ENCODE measurements around the gene FBXW8.

Gene FBXW8, protein sequence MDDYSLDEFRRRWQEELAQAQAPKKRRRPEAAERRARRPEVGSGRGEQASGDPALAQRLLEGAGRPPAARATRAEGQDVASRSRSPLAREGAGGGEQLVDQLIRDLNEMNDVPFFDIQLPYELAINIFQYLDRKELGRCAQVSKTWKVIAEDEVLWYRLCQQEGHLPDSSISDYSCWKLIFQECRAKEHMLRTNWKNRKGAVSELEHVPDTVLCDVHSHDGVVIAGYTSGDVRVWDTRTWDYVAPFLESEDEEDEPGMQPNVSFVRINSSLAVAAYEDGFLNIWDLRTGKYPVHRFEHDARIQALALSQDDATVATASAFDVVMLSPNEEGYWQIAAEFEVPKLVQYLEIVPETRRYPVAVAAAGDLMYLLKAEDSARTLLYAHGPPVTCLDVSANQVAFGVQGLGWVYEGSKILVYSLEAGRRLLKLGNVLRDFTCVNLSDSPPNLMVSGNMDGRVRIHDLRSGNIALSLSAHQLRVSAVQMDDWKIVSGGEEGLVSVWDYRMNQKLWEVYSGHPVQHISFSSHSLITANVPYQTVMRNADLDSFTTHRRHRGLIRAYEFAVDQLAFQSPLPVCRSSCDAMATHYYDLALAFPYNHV

DNA sequence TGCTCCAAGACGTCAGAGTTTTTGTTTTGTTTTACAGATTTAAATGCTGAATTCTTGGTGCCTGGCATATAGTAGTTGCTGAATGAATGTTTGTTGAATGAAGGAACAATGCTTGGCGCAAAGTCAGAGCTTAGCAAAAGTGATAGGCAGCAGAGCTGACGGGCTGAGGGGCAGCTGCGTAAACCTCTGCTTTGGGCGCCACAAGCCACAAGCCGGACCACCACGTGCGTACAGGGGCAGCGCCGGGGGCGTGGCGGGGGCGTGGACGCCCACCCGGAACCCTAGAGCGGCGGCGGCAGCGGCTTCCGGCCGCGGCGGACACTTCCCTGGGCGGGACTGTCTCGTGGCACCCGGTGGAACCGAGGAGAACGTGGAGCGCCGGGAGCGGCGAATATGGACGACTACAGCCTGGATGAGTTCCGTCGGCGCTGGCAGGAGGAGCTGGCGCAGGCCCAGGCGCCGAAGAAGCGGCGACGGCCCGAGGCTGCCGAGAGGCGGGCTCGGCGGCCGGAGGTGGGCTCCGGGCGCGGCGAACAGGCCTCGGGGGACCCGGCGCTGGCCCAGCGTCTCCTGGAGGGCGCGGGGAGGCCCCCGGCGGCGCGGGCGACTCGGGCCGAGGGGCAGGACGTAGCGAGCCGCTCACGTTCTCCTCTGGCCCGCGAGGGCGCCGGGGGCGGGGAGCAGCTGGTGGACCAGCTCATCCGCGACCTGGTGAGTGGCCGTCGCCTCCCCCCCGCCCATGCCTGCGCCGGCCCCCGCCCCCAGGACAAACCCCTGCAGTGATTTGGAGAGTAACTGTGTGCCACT, at the start of gene FBXW8:
TSS of gene FBXW8 (plus strand) at position 306 of the 807 bp plus-strand sequence. CDS start at position 394, 88 bp downstream.
- peak; percentile 69 for DNase-seq

- DNase-seq: peak; percentile 24
Measured at GRCh38 chr12:116861320-116861719, 49.4 kb upstream of the FBXW8 start.

- no peak for DNase-seq
Measured at GRCh38 chr12:116862167-116862566, 48.6 kb upstream of the FBXW8 start.

GRCh38 chr12:116863275-116863767, 47.4 kb upstream of the FBXW8 start:
- no peak for DNase-seq

DNA sequence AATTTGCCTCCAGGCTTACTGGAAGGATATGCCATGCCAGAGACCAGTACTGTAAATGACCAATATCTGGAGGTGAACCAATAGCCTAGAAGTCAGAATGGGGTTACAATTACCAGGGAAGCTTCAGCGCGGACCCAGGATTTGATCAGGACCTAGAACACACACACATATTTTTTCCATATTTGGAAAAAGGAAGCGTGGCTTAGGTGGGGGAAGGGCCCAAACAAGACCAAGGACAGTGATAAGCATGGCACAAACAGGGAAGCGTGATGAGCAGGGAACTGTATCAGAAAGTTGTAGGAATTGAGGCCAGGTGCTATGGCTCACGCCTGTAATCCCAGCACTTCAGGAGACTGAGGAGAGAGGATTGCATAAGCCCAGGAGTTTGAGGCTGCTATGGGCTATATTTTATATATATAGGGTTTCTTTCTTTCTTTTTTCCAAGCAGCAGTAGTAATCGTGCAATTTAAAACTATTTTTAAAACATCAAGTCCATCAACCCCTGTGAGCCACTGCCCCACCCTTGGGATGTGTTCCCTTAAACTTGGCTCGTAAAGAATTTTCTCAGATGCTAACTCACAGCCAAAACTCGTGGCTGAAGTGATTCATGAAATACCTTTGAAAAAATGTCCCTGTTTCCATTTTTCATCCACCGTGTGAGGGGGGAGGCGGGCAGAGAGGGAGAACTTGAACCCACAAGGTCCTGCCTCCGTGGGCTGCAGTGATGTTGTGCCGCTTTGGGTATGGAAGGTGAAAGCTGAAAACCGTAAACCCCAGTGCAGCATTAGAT, 46.2 kb upstream of the FBXW8 start:
- no peak for DNase-seq

DNA sequence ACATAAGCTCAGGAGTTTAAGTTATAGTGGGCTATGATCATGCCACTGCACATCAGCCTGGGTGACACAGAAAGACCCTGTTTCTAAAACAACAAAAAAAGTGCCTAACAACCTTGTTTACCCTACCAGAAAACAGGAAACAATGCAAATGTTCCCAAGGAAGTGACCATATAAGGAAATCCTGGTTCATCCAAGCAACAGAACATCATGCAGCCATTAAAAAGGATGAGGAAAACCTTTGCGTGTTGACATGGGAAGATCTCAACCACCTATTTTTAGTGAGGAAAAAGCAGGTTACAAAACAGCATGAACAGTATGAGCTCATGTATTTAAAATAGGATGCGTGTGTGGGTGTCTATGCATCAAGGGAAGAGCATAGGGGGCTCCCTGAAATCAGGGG, 43.2 kb upstream of the FBXW8 start:
- no peak for DNase-seq

DNA sequence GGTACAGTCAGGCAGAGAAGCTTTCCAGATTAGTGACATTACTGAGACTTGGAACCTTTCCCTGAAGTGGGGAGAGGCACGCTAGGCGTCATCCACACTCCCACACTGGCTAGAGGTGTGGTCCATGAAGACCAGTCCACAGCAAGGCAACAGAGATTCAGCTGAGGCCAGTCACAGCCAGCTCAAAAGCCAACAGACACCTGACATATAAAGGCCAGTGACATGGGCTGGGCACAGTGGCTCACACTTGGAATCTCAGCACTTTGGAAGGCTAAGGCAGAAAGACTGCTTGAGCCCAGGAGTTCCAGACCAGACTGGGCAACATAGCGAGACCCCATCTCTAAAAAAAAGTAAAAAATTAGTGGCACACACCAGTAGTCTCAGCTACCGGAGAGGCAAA, 40.4 kb upstream of the FBXW8 start:
- no peak for DNase-seq

GRCh38 chr12:116874324-116874995, 36.3 kb upstream of the FBXW8 start:
- no peak for DNase-seq

GRCh38 chr12:116876151-116876869, 34.4 kb upstream of the FBXW8 start:
- no peak for DNase-seq

GRCh38 chr12:116878567-116879508, 31.9 kb upstream of the FBXW8 start:
- no peak for DNase-seq

GRCh38 chr12:116879509-116880212, 31.1 kb upstream of the FBXW8 start:
- DNase-seq: peak; percentile 18

- DNase-seq: no peak
Measured at GRCh38 chr12:116880213-116880816, 30.4 kb upstream of the FBXW8 start.

GRCh38 chr12:116880817-116881324, 29.9 kb upstream of the FBXW8 start:
- peak; percentile 47 for DNase-seq

DNA sequence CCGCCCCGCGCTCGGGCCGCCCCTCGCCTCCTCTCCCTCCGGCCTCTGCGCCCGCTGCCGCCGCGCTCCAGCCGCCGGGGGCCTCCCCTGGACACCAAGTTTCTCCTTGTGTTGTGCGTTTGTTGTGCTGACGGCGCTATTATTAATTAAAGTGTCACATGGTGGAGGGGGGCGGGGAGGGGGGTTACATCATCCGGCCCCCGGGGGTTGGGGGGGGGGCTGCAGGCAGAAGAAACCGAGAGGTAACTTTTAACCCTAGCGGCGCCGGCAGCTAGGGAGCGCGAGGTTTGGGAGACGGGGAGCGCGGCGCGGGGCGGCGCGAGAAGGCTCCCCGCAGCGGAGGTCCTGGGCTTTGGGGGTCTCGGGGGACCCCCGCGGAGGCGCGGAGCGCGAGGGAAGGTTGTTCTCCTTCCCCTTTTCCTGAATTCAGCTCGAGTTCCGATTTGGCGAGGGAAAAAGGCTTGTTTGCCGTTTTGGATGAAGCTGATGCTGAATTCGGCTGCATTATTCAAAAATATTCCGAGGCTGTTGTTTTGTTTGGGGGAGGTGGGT, 29.3 kb upstream of the FBXW8 start, which contains the start of gene HRK:
TSS of gene HRK (minus strand) at position 117 of the 552 bp plus-strand sequence. CDS start 134 bp downstream, outside the sequence.
- peak; percentile 19 for DNase-seq

GRCh38 chr12:116881877-116882507, 28.8 kb upstream of the FBXW8 start:
- no peak for DNase-seq

- DNase-seq: no peak
Measured at GRCh38 chr12:116882742-116883141, 28.0 kb upstream of the FBXW8 start.

DNA sequence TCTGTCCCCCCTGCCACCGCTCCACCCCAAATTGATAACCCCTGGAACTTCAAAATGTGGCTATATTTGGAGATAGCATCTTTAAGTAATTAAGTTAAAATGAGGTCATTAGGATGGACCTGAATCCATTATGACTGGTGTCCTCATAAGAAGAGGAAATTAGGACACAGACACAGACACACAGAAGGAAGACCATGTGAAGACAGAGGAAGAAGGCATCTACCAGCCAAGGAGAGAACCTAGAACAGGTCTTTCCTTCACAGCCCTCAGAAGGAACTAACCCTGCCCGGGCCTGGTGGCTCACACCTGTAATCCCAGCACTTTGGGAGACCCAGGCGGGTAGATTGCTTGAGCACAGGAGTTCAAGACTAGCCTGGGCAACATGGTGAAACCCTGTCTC, 25.9 kb upstream of the FBXW8 start:
- no peak for DNase-seq

DNA sequence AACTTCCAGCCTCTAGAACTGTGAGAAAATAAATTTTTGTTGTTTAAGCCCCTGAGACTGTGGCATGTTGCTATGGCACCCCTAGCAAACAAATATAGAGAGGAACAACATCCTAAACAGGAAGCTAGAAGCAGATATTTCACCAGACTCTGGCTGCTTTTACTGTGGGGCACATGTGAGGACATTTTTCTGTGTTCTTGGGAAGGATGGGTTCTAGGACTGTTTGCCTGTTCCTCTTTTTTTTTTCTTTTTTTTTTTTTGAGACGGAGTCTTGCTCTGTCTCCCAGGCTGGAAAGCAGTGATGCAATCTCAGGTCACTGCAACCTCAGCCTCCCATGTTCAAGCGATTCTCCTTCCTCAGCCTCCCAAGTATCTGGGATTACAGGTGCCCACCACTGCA, 25.3 kb upstream of the FBXW8 start:
- no peak for DNase-seq

All from activated T-cell treated with anti-CD3 and anti-CD28 coated beads, Interleukin-2, amount 50 U/mL, for 1 hour (primary cell).